AG09319 (cell line): ENCODE results near the gene TIGD3.

Experiments
- DNase-seq: peaks from one replicate; pipeline ENCODE4 v3.0.0-alpha.2; 2010; ENCODE audit warnings: low read depth; ENCODE audit errors: extremely low read depth
- TF ChIP-seq, protein P1 (sequence below): IDR thresholded peaks from 2 replicates; pipeline ENCODE4 v1.5.1; 2011; ENCODE audit warnings: low read depth, mild to moderate bottlenecking, inconsistent platforms, low read length, moderate library complexity

Gene TIGD3, protein sequence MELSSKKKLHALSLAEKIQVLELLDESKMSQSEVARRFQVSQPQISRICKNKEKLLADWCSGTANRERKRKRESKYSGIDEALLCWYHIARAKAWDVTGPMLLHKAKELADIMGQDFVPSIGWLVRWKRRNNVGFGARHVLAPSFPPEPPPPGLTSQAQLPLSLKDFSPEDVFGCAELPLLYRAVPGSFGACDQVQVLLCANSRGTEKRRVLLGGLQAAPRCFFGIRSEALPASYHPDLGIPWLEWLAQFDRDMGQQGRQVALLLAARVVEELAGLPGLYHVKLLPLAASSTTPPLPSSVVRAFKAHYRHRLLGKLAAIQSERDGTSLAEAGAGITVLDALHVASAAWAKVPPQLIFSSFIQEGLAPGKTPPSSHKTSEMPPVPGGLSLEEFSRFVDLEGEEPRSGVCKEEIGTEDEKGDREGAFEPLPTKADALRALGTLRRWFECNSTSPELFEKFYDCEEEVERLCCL

DNA sequence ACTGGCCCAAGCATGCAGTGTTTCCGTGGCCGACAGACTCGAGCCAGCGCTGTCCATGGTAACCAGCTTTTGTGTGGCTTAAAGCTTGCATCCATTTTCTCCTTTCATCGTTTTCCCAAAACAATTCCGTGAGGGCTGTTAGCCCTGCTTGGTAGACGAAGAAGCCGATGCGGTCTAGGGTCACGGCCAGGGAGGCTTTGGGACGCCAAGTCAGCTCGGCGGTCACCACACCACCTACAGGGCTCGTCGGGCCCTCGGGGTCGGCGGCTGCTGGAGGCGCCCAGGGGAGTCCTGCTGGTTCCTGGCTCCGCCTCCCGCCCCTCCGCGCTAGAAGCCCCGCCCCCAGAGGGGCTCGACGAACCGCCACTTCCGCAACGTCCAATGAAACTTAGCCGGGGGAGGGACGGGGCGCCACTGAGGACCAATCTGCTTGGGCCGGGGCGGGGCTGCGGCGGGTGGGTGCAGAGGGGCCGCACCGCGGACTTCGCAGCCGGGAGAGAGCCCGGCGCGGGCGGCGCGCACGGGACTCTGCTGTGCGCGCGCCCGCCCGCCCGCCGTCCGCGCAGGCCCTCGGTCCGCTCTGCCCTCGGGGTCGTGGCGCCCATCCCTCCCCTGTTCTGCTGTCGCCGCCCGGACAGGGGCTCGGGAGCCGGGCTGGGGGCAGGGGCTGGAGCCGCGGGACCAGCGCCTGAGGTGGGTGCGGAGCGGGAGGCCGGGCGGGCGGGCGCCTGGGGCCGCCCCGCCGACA lies at the start of gene TIGD3:
Gene TIGD3 (plus strand): TSS at position 487 of the 748 bp plus-strand sequence. CDS start 1,058 bp downstream, outside the sequence.
- TF ChIP-seq, protein P1, sequence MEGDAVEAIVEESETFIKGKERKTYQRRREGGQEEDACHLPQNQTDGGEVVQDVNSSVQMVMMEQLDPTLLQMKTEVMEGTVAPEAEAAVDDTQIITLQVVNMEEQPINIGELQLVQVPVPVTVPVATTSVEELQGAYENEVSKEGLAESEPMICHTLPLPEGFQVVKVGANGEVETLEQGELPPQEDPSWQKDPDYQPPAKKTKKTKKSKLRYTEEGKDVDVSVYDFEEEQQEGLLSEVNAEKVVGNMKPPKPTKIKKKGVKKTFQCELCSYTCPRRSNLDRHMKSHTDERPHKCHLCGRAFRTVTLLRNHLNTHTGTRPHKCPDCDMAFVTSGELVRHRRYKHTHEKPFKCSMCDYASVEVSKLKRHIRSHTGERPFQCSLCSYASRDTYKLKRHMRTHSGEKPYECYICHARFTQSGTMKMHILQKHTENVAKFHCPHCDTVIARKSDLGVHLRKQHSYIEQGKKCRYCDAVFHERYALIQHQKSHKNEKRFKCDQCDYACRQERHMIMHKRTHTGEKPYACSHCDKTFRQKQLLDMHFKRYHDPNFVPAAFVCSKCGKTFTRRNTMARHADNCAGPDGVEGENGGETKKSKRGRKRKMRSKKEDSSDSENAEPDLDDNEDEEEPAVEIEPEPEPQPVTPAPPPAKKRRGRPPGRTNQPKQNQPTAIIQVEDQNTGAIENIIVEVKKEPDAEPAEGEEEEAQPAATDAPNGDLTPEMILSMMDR = no peak
- peak; percentile 81 for DNase-seq

DNA sequence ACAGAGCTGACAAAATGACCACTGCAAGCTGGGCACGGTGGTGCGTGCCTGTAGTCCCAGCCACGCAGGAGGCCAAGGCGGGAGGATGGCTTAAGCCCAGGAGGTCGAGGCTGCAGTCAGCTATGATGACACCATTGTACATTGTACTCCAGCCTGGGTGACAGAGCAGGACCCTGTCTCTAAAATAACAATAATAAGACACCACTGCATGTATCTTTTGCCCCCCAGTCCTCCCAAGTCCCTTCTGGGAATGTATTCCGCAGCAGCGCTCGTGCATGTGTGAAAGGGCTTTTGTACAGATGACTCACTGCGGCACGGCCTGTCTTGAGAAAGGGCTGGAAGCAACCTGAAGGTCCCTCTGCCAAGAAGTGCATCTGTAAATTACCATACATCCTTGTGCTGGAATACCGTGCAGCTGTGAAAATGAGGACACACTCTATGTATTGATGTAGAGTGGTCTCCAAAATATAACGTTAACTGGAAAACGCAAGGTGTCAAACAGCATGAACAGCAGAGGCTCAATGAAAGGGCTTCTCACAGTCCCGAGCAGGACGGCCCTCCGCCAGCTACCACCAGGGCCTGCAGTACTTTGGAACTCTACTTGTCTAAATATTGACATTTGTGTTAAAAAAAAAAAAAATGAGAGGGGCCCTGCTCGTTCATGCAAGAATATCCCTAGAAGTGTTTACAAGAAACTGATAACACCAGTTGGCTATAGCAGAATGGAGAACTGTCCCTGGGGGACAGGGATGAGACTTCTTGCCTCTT lies 48.9 kb upstream of the TIGD3 start:
- TF ChIP-seq, protein P1 = no peak

DNA sequence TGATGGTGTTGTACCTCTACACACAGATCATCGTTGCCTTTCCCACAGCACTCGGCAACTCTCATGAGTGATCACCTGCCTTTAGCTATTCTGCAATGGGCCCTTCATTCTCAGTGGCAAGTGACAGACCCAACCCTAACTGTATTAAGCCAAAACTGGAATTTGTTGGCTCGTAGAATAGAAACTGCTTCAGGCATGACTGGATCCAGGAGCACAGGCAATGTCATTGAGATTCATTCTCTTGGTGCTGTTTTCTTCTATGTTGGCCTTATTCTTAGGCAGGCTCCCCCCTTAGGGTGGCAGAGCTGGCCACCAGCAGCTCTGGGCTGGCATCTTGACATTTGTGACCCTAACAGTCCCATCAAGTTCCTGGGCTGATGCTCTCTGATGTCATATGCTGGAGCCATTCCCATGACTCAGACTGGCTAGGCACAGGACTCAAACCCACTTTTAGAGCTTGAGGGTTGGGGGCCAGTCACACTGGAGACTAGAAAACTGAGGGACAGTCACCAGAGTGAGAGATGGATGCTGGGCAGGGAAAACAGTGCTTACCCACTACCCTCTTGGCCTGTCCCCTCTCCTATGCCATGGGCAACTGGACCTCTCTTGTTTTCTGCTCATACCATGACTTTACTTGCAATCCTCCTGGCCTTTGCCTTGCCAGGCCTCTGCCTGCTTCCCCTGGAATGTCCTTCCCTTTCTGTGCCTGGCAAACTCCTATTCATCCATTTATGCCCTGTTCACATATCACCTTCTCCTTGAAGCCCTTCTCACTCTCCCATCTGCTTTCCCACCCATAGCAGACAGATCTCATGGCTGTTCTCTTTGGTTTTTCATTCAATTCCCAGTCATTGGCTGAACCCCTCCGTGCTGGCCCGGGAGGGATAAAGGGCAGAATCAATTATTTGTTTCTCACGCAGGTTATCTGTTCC lies 47.0 kb upstream of the TIGD3 start:
- no peak for DNase-seq
- TF ChIP-seq, protein P1 = no peak

More for the DNA sequence above, 48.9 kb upstream of the TIGD3 start:
- DNase-seq = no peak

DNA sequence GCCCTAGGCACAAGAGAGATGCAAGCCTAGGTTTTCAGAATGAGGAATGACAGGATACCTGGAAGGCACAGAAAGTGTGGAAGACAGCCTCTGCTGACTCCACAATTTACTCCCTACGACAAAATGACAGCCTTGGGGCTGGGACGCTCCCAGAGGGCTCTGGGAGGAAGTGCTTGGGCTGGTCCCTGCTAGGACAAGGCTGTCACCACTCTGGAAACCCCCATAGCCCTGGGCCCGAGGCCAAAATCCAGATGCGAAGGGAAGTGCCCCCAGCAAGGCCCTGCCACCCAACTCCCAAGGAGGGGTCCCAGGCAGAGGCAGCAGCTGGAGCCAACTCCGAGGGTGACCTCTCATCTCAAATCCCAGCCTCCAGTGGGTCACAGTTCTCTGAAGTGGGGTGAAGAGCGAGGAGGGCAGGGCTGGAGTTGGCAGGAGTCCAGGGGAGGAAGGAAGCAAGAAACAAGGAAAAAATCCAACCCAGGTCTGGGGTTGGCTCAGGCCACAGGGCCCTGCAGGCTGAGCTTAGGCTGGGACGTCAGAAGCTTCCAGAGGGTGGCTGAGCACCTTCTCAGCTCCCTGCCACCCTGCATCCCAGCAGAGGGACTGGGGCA lies 46.2 kb upstream of the TIGD3 start:
- DNase-seq = no peak
- TF ChIP-seq, protein P1 = no peak

DNA sequence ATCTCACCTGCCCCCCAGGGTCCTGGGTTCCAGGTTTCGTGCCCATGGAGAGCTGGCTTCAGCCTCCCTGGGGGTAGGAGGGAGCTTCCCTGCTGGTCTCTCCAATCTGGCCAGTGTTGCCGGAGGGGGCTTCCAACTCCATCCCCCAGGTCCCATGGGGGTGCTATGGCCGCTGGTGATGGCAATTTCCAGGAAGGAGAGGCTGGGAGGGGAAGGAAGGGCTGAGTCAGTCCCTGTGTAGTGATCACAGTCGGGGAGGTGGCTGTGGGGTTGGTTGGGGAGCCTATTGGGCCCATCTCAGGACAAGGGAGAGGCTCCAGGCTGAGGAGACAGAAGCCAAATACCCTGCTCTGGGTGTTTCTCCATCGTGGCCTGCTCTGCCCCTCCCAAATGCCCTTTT lies 45.5 kb upstream of the TIGD3 start:
- TF ChIP-seq, protein P1 = no peak
- DNase-seq = no peak

DNA sequence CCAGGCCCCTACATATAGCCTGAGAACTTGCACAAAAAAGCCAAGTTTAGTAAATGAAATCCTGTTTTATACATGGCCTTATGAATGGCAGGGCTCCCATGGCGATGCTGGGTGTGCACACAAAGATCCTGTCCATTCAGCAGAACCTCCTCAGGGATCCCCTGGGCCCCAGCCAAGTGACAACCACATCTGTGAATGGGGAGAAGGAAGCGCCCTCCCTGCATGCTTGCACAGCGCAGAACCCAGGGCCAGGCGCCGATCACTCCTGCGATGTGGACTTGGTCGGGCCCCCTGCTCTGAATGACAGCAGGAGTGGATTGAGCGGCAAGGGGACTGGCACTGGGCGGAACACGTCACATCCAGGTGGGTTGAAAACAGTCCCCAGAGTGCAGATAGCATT lies 44.3 kb upstream of the TIGD3 start:
- TF ChIP-seq, protein P1 = no peak
- DNase-seq = no peak
